A549 treated with CpdA at 1 μM for 4 hours (cell line): ENCODE results near the gene ELOVL4. TPM values are rescaled to one million over a fixed set of nuclear protein-coding genes. Genes with fewer than 3 reads are reported as not detected.

Source experiments
- total RNA-seq: library from RNA; stranded (reverse); fragments of 200-300 nt; extraction: Qiagen RNA extraction; gene quantifications from 5 replicates; pipeline ENCODE4 v1.2.3, GENCODE V29; 2022; ENCODE audit warnings: low read depth

Gene ELOVL4
- 1.5 to 2.0 TPM (median 1.7 TPM) in 5 replicates for total RNA-seq

GRCh38 chr6:79947191-79948186 is at the start of gene ELOVL4:
Gene ELOVL4 (minus strand): TSS chr6:79947553. CDS start chr6:79947279, 274 bp downstream.

Other genes with a start within 250 kb of the ELOVL4 start
- 18.4 to 22.5 TPM (median 19.3 TPM) in 5 replicates for gene TTK, start 57.1 kb upstream of the ELOVL4 start, total RNA-seq
- 4.8 to 9.2 TPM (median 5.5 TPM) in 5 replicates for gene BCKDHB, start 159.1 kb upstream of the ELOVL4 start, total RNA-seq